Activated CD8-positive, alpha-beta memory T cell treated with anti-CD3 and anti-CD28 coated beads for 36 hours (primary cell): ENCODE results near the gene STIM1. TPM values are rescaled to one million over a fixed set of nuclear protein-coding genes. Genes with fewer than 3 reads are reported as not detected.
"Not testable (repeated sequence)": the region's sequence is repeated elsewhere in the genome, so short reads cannot be mapped to it uniquely, and the experiment has no call there.

ENCODE experiments used
- CTCF ChIA-PET: fragments of 350-600 bp; sonication (Branson Sonifier 250); formaldehyde crosslinking; loops from one replicate; lab custom pipeline; 2021; ENCODE audit warnings: antibody characterized with exemption; lab: Charles Lee
- POLR2A ChIA-PET: fragments of 350-600 bp; sonication (Branson Sonifier 250); formaldehyde crosslinking; loops from one replicate; lab custom pipeline; 2021; ENCODE audit warnings: antibody characterized with exemption; lab: Charles Lee
- total RNA-seq, 2 experiments: library from RNA; stranded (reverse); gene quantifications; one replicate each; pipeline ENCODE4 v1.2.3, GENCODE V29; 2021

Gene STIM1
- total RNA-seq, 2 experiments from 2014 or later, result 43.9 to 45.8 TPM

- ChIA-PET POLR2A (no interaction called here), CTCF (interaction anchor here (1.3 kb wide), 1 partner anchor 34 kb away, joined by 3 read pairs; no protein-coding TSS in a partner anchor)
Observed at GRCh38 chr11:4039011-4039410, 183.5 kb downstream of the STIM1 start.

- CTCF ChIA-PET, result no interaction called here
Observed at GRCh38 chr11:4040461-4040860, 185.0 kb downstream of the STIM1 start.

DNA sequence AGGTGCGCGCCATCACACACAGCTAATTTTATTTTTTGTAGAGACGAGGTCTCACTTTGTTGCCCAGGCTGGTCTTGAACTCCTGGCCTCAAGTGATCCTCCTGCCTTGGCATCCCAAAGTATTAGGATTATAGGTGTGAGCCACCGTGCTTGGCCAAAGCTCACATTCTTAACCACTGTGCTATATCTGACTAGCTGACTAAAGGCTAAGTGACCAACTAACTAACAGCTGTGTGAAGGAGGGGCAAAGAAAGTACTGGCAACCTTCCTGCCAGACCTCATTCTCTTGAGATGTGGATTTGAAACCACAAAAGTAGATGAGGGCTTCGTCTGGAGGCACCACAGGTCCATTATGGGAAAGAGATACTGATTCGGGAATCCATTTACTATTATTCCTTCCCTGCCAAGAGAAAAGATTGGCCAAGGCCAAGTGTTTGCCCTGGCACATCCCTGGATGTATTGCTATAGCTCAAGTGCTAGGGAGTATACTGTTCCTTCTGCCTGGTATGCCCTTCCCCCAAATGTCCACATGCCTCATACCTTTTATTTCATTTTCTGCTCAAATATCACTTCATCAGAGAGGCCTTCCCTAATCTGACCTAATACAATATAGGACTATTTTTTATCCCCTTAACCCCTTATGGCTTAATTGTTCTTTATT is 186.4 kb downstream of the STIM1 start:
- POLR2A ChIA-PET, result no interaction called here
- CTCF ChIA-PET, result interaction anchor here (1.5 kb wide), 1 partner anchor 31 kb away, joined by 6 read pairs; no protein-coding TSS in a partner anchor

More at GRCh38 chr11:4040461-4040860, 185.0 kb downstream of the STIM1 start:
- POLR2A ChIA-PET, result no interaction called here

DNA sequence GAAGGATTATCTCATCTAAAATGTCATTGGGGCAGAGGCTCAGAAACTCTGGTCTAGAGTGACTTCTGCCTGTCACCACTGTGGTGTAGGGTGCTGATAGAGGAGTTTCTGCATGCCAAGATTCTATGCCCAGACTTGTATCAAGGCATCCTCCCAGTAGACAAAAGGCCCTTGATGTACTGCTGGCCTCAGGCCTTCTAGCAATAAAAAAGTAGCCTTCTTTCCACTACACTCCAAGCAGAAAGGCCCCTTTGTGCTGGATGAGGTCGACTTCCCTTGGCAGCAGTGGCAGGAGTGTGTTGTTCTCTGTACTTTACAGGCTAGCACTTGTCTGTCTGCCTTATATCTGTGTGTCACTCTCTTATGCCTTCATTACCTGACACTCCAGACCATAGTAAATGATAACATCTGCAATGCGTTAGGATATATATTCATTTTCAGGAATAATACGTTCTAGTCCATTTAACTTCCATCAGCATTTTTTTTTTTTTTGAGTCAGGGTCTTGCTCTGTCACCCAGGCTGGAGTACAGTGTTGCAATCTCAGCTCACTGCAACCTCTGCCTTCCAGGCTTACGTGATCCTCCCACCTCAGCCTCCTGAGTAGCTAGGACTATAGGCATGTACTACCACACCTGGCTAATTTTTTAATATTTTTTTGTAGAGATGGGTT is 189.6 kb downstream of the STIM1 start:
- ChIA-PET POLR2A (no interaction called here), CTCF (interaction anchor here (1.2 kb wide), 1 partner anchor 190 kb away, joined by 4 read pairs; no protein-coding TSS in a partner anchor)

- CTCF ChIA-PET, result interaction anchor here (1.5 to 2.3 kb wide), 2 partner anchors 24 to 194 kb away, joined by 7 to 8 read pairs; no protein-coding TSS in a partner anchor
Observed at GRCh38 chr11:4048340-4048739, 192.9 kb downstream of the STIM1 start.

DNA sequence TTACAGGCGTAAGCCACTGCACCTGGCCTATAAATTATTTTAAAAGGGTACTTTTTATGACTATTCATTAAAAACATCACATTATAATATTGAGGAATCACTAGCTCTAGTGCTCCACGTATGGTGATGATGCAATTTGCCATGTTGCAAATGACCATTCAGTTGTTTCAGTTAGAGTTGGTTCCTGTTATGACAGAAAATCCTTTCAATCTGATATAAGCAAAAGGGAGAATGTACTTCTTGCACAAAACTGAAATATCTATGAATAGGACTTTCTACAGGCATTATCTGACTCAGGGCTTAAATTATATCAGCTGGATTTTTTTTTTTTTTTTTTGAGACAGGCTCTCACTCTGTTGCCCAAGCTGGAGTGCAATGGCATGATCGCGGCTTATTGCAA is 193.5 kb downstream of the STIM1 start:
- CTCF ChIA-PET, result interaction anchor here (1.5 to 2.3 kb wide), 2 partner anchors 23 to 195 kb away, joined by 7 to 8 read pairs; no protein-coding TSS in a partner anchor
- POLR2A ChIA-PET, result interaction anchor here (0.6 to 0.7 kb wide), 2 partner anchors 148 to 194 kb away, joined by 3 read pairs; no protein-coding TSS in a partner anchor

More at GRCh38 chr11:4048340-4048739, 192.9 kb downstream of the STIM1 start:
- POLR2A ChIA-PET, result interaction anchor here (1.1 kb wide), 1 partner anchor 16 kb away, joined by 3 read pairs; no protein-coding TSS in a partner anchor

GRCh38 chr11:4050138-4050537 is 194.7 kb downstream of the STIM1 start:
- POLR2A ChIA-PET, result no interaction called here

GRCh38 chr11:4053200-4053599 is 197.7 kb downstream of the STIM1 start:
- CTCF ChIA-PET, POLR2A ChIA-PET: not testable (repeated sequence)

More at GRCh38 chr11:4050138-4050537, 194.7 kb downstream of the STIM1 start:
- CTCF ChIA-PET, result no interaction called here

DNA sequence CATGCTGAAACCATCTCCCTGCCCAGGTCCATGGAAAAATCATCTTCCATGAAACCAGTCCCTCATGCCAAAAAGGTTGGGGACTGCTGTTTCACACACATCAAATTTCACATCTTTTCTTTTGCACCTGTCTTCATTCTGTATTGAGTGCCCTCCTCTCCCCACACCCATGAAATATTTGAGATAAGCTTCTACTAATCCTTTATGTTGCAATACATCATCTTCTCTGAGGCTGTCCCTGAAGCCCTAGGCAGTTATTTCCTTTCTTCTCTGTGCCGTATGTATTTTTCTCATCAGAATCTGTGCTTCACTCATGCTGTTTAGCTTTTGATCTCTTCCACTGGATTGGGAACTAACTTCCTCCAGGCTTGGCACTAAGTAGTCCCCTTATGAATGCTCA is 199.2 kb downstream of the STIM1 start:
- ChIA-PET CTCF (no interaction called here), POLR2A (no interaction called here)

- POLR2A ChIA-PET, result no interaction called here
- CTCF ChIA-PET, result interaction anchor here (4.3 kb wide), 1 partner anchor 13 kb away, joined by 21 read pairs; no protein-coding TSS in a partner anchor
Observed at GRCh38 chr11:4059424-4059823, 204.0 kb downstream of the STIM1 start.

DNA sequence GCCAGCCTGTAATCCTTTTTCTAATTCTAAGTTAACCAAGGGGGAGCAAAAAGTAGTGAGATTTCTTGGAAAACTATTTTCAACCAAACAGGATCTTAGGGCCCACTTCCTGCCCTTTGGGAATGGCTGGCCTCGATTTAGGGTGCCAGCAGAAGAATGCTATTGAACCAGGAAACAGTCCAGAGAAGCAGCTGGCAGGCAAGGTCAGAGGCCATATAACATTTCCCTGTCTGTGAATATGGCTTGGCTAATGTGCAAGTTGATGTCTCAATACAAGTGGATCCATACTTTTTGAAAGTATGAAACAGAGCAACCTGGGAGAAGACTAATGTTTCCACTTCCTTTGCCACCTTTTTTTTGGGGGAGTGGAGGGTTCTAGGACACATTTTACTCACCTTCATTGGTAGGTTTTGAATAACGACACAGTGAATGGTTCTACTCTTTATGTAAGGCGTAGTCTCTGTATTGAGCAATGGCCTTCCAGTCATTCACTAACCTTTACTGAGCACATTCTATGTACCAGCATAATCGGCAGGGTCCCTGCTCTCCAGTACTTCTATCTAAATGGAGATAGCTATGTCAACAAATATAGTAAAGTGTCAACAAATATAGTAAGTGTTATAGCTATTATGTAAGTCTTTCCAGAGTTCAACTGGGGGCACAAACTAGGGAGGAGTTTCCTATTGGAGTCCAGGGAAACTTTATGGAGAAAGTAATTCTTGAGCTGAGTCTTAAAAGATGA is 204.9 kb downstream of the STIM1 start:
- ChIA-PET POLR2A (no interaction called here), CTCF (interaction anchor here (1.1 to 1.3 kb wide), 2 partner anchors 11 to 206 kb away, joined by 6 to 7 read pairs; partner anchors contain the start of gene STIM1)

- ChIA-PET CTCF (interaction anchor here (1.1 to 1.3 kb wide), 2 partner anchors 10 to 207 kb away, joined by 6 to 7 read pairs; partner anchors contain the start of gene STIM1), POLR2A (no interaction called here)
Observed at GRCh38 chr11:4061700-4062099, 206.2 kb downstream of the STIM1 start.

DNA sequence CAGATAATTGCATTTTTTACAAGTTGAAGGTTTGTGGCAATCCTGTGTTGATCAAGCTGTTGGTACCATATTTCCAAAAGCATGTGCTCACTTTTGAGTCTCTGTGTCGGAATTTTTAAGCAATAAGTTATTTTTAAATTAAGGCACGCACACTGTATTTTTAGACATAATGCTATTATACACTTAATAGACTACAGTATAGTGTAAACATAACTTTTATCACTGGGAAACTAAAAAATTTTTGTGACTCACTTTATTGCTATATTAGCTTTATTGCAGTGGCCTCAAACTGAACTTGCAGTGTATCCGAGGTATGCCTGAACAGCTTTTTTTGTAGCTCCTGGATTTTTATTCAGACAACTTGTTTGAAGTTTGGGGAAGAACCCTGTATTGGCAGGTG is 207.9 kb downstream of the STIM1 start:
- CTCF ChIA-PET, result interaction anchor here (1.6 to 1.9 kb wide), 3 partner anchors 9 to 214 kb away, joined by 3 to 9 read pairs (median 8); partner anchors contain the start of gene STIM1
- POLR2A ChIA-PET, result interaction anchor here (0.6 kb wide), 1 partner anchor 205 kb away, joined by 3 read pairs; no protein-coding TSS in a partner anchor

DNA sequence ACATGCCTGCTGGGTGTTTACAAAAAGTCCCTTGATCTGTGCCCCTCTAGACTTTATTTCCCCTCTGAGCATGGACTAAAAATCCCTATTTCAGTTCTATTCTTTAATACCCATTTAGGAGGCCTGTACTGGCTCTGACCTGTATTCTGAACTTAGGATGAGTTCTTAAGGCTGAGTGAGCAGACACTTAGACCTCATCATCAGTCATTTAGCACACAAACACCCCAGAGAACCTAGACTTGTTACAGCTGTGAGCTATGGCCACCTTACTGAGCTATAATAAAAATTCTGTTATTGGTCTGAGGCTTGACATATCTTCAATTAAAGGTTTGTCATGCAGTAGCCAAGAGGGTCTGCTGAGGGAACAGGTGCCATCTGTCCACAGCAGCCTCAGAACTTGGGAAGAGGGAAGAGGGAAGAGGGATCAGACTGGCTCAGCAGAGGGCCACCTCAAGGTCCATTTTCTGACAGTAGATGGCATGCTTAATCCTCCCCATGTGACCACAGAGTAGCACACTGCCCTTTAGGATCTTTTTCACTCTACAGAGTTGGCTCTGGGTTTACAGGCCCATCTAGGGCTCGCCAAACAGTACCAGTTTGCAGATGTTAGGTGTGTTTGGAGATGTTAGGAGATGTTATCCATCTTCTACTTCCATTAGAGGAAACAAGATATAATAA is 209.0 kb downstream of the STIM1 start:
- ChIA-PET CTCF (interaction anchor here (0.9 to 1.9 kb wide), 5 partner anchors 8 to 215 kb away, joined by 3 to 9 read pairs (median 3); partner anchors contain the start of gene STIM1), POLR2A (interaction anchor here (0.6 kb wide), 1 partner anchor 17 kb away, joined by 3 read pairs; no protein-coding TSS in a partner anchor)

DNA sequence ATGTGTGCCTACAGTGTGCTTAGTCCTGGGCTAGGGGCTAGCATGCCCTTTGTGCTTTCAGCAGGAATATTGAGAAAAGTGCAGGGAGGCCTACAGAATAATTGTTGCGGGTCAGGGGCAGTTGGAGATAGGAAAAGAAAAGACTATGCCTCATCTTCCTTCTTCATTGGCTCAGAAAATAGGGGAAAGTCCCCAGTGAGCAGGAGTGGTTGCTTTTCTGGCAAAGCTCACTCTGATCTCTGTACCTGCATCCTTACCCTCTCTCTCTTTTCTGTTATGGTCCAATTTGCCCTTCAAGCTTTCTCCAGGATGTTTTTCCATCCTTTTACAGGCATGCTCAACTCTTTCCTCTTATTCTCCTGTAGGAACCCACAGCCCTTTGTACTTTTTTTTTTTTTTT is 209.6 kb downstream of the STIM1 start:
- CTCF ChIA-PET, result interaction anchor here (1.4 to 1.9 kb wide), 2 partner anchors 40 to 216 kb away, joined by 3 to 9 read pairs; no protein-coding TSS in a partner anchor
- POLR2A ChIA-PET, result interaction anchor here (0.6 to 0.7 kb wide), 2 partner anchors 40 to 164 kb away, joined by 3 to 4 read pairs; no protein-coding TSS in a partner anchor

DNA sequence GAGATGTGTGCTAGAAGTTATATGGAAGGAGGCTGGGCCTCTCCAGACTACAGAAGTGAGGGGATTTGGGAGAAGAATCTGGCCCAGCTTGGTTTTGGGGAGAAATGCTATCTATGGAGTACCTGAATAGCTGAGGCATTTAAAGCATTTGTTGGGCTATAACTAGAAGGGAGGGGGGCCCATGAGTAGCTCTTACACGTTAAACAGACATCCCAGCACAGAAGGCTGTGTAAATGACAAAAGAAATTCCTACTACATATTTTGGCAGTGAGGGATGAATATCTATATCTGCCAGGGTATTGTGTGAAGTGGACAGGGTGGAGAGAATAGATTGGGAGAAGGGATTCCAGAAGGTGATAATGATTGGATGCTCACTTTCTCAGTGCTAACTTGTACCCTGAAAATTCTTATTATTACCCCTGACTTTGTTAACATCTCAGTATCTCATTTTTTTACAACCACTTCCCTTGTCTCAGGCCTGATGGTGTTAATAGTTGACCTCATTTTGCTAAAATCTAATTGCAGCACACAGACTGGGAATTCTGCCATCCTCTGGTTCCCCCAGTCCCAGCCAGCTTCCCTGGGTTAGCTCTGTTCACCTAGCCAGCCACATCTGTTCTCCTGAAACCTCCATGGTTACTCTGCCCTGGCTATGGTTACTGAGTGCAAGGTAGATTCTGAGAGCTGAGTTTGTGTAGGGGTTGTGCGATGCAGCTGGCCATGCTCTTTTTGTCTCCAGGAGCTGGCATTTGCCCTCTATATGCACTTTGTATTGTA is 210.3 kb downstream of the STIM1 start:
- ChIA-PET POLR2A (interaction anchor here (0.6 to 0.7 kb wide), 3 partner anchors 40 to 365 kb away, joined by 3 to 4 read pairs (median 3); no protein-coding TSS in a partner anchor), CTCF (interaction anchor here (1.0 to 1.4 kb wide), 3 partner anchors 14 to 225 kb away, joined by 3 to 4 read pairs (median 3); partner anchors contain the start of gene RHOG)

DNA sequence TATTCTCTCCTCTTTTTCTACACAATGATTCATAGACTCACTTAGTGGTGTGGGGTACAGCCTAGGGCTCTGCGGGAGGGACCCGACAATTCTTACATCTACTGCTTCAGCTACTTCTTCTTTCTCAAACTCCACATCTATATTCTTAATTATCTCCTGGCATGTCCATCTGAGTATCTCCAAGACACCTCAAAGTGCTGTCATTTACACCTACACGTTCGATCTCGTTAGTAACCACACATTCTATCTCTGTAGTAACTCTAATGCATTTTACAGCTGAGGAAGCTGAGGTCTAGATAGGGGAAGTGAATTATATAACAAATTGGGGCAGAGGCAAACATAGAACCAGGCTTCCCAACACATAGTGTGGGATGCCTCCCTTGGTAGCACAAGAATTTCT is 211.4 kb downstream of the STIM1 start:
- CTCF ChIA-PET, result interaction anchor here (4.4 kb wide), 1 partner anchor 212 kb away, joined by 19 read pairs; the partner anchor contains the start of gene STIM1
- POLR2A ChIA-PET, result interaction anchor here (0.5 kb wide), 1 partner anchor 223 kb away, joined by 4 read pairs; no protein-coding TSS in a partner anchor
